Suprapubic skin (tissue), 3 donors: ENCODE measurements around the gene DIPK1A.

Experiments
- CTCF ChIP-seq, 2 donors: fragments of 200-600 bp in 1 of 2; fragments of 450-650 bp in 1 of 2; sonication (generic) in 1 of 2; IDR thresholded peaks; one replicate each; pipeline ENCODE4 v1.5.1; 2016 to 2019; ENCODE audit warnings: antibody characterized with exemption in 2 of 2, mild to moderate bottlenecking in 1 of 2, moderate library complexity in 1 of 2
- POLR2A ChIP-seq, 2 donors: fragments of 450-650 bp; IDR thresholded peaks; one replicate each; pipeline ENCODE4 v1.6.1; 2017; ENCODE audit warnings: antibody characterized with exemption in 2 of 2, mild to moderate bottlenecking in 2 of 2, moderate library complexity in 2 of 2

GRCh38 chr1:92845908-92846307 lies 115.4 kb downstream of the DIPK1A start:
- no peak for TF ChIP-seq CTCF (IDR thresholded peaks at IDR 0.05)
- TF ChIP-seq POLR2A (IDR thresholded peaks at IDR 0.05) = no peak
